HG03175 (cell line): ENCODE measurements around the gene POGLUT3.

ENCODE experiments used
- ATAC-seq: cut with Tn5 transposase; IDR thresholded peaks from one replicate; pipeline ENCODE4 v1.9.1; 2021; ENCODE audit warnings: mild to moderate bottlenecking, moderate library complexity; ENCODE audit not compliant: unreplicated experiment

The POGLUT3 gene

DNA sequence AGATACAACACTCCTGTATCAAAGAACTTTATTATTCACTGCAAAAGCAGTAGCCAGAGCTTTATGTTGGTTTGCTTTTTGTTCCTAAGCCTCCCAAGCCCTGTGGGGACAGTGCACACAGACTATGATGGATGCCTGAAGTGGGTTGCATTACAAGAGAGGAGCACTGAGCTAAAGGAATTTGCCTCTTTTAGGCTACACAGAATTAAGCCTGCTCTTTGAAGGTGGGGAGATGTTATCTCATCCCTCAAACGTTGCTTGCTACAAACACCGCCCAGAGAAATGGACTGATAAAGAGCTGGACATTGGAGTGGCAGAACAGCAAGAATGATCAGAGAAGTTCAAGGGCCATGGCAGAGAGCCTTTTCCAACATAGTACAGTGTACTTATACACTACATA is 2.5 kb upstream of the POGLUT3 start:
- ATAC-seq: no peak

GRCh38 chr11:108500169-108500568 is 2.0 kb upstream of the POGLUT3 start:
- ATAC-seq: no peak

DNA sequence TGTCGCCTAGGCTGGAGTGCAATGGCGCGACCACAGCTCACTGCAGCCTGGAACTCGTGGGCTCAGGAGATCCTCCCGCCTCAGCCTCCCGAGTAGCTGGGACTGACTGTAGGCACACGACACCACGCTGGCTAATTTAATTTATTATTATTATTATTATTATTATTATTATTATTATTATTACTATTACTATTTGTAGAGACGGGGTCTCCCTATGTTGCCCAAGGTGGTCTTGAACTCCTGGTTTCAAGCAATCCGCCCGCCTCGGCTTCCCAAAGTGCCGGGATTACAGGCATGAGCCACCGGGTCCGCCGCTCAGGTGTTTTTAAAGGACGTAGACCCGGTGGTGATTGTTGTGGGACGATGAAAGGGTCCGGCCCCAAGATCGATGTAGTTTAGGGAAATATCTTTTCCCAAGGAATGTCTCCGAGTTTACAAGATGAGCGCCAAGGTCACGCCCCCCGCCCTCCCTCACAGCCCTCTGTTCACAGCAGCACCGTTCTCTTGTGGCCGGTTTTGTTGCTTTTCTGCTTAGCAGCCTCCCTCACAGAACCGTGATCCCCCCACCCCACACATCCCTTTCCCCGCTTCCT is 728 bp upstream of the POGLUT3 start:
- no peak for ATAC-seq

DNA sequence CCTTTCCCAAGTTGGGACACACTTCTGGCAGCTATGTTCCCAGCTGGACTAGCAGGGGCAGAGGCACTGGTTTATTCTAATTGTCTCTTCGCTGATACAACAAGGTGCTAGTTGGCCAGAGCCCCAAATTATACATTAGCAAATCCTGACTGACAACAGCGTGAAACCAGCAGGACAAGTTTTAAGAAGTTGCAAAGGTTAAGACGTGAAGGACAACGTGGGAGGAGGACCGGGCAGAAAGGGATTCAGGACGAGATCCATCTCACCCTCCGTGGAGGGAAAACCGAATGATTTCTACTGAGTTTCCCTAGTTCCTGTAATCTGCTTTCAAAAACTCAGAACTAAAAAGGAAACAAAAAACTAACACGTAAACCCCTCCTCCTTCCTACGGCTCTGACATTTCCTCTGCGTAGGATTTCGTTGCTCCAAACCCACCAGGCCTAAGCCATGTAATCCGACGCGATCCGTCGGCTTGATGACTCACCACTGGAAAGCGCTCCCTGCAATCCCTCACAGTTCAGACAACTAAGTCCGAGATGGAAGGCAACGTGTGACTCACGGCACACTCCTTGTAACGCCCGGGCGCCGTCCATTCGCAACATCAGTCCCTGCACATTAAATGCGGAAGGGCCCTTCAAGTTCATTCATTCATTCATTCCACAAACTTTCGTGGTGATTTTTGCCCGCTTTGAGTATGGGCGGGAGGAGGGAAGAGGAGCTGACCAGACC is 703 bp downstream of the POGLUT3 start:
- peak; percentile 57 for ATAC-seq

- ATAC-seq: no peak
These were observed 1.4 kb downstream of the POGLUT3 start for GRCh38 chr11:108496643-108497256.

DNA sequence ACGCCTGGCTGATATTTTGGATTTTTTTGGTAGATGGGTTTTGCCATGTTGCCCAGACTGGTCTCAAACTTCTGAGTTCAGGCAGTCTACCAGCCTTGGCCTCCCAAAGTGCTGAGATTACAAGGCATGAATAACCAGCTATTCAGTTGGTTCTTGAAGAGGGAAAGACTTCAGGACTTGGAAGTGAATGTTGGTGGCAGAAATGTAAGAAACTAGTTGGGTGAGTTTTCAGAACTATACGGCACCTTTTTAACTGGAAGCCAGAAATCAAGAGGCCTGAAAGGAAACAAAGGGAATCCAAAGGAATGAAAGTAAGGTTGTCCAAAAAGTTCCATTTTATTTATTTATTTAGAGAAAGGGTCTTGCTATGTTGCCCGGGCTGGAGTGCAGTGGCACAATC is 2.9 kb downstream of the POGLUT3 start:
- no peak for ATAC-seq

DNA sequence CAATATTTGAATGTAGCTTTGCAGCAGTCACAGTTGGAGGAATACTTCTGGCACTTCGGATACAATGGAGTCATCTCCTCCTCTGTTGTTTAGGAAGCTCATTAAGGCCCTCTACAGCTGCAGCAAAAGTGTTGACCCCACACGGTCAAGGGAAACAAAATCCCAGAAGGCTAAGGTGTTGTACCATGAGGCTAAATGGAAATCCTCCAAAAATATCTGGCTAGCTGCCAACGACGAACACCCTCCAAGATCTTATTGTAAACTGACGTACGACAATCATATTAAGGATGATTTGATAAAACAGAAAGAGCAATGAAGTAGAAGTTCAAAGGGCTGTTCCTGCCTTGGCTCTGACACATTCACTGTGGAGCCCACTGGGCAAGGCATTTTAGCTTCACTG is 4.0 kb downstream of the POGLUT3 start:
- no peak for ATAC-seq

GRCh38 chr11:108491936-108492335 is 6.2 kb downstream of the POGLUT3 start:
- ATAC-seq: no peak

GRCh38 chr11:108486828-108487227 is 11.4 kb downstream of the POGLUT3 start:
- no peak for ATAC-seq

DNA sequence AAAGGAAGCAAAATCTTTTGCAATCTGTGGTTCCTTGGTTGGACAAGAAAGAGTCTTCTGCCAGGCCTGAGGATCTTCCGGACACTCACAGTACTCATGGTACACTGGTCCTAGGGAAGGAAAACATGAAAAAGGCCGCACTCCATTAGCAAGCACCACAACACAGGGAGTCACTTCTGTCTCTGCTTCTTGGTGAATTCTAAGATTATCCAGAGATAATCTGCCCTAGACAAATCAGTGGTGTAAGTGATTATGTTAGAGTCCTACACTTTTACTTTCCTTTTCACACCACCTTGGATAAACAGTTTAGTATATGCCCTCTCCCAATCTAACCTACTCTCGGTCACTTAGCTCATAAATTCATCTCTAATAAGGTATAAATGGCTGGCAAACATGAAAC is 11.9 kb downstream of the POGLUT3 start:
- ATAC-seq: no peak

DNA sequence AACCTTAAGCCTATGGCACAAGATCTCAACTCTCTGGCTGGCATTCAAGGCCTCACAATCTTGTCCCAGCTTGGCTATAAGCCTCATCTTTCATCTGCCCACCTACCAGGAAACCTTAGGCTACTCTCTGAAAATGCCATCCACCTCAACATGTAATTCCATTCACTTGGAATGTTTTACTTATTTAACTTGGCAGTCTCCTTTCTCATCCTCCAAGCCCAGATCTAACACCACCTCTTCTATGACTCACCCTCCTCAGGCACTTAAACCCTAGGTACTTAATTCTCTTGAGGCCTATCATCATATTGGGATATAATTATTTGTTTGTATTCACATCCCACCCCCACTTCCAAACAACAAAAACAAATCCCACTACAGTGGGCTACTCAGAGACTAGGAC is 15.0 kb downstream of the POGLUT3 start:
- no peak for ATAC-seq

DNA sequence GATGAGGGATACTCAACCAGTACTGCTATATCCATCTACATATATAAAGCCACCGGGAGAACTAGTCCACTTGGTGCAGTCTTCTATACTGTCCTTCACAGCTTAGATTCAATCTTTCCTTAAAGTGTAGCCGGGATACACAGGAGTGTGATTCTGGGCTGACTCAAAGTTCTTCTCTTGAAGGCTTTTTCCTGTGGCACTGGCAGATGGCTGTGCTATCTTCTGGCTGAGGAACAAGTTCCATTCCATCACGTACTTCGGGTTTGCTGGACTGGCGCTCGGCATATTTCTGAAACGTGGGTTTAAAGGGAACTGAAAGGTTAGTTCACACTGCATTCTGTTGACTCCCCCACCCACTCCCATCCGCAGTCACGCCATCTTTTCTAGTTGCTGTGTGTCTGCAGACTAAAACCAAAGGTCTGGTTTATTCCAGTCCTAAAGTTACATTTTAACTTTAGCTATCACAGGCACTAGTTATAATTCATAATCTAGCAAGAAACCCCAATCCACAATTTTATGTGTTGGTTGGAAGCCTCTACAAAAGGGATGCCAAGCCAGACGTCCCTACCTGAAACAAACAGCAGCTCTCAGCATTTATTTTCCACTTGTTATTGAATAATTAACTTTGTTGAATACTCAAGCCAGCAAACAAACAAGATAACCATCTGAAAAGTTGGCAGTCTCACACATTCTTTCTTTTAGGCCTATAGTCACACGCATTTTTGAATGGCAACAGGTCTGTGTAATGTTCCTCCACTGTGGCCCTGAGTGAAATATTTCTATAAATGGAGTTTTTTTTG is 23.3 kb downstream of the POGLUT3 start:
- ATAC-seq: no peak

DNA sequence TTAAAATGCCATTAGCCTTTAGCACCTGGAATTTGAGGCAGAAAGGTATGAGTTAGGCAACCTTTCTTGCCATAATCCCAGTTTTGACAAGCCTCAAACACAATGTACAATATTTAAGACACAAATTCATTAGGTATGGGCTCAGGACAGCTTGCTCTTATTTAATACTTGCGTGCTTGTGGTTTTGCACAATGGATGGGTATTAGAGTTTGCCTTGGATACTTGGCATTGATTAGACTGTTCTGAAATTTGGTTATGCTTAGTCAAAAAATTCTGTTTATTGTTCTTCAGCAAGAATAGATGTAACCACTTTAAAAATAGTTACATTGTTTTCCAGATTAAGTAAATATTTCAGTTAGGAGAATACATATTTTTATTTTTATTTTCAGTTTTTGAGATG is 25.5 kb downstream of the POGLUT3 start:
- no peak for ATAC-seq

DNA sequence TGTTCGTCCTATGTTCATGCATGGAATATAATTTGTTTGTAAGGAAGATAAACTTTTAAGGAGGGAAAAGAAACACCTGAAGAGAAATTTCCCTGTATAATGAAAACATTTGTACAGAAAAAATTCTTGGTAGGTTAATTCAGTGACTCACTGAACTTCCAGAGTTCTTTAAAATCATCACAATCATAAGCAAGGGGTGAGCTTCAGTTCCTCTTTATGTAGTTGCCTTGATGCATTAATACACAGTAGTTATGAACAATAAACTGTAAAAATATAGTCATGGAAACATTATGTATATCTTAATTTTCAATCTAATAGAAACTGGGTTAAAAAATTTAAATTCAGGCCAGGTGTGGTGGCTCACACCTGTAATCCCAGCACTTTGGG is 29.7 kb downstream of the POGLUT3 start:
- no peak for ATAC-seq

GRCh38 chr11:108467091-108467823 is 30.9 kb downstream of the POGLUT3 start, which contains the start of gene C11orf65:
Gene C11orf65, minus strand, starts transcription at chr11:108467529. Its CDS starts 5,970 bp downstream, at chr11:108461559.
- peak; percentile 99 for ATAC-seq

GRCh38 chr11:108466405-108466804 is 31.8 kb downstream of the POGLUT3 start:
- no peak for ATAC-seq

DNA sequence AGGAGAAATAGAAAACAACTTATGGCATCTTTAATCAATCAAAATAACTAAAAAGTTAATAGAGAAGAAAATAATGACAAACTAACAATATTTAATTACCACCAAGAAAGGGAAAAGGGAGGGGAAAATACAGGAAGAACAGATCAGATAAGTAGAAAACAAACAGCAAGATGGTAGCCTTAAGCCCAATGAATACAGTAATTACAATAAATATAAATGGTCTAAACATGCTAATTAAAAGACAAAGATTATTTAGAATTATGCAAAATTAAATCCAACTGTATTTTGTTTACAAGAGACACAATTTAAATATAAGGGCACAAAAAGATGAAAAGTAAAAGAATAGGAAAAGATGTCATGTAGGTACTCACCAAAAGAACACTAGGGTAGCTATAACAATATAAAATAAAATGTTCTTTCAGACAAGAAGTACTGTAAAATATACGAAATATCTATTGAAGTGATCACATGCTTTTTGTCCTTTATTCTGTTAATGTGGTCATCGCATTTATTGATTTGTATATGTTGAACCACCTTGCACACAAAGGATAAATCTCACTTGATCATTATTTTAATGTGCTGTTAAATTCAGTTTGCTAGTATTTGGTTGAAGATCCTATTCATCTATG is 44.9 kb downstream of the POGLUT3 start:
- ATAC-seq: no peak
